K562 (cell line): ENCODE data around the gene CERS3. TPM values are rescaled to one million over a fixed set of nuclear protein-coding genes. Genes with fewer than 3 reads are reported as not detected.

Source experiments
- ATAC-seq: fragments of 200-7000 bp; cut with Tn5 transposase; 3 replicates; pipeline ENCODE4 v1.9.1; 2020; ENCODE audit warnings: moderate library complexity
- BruUV-seq: library from RNA; stranded (reverse); fragments of 400-500 nt; replicated peaks from 2 replicates; lab custom pipeline; 2021; lab: Mats Ljungman, UMichigan
- CTCF ChIA-PET: fragments of 300-600 bp; formaldehyde crosslinking; extraction: SDS; loops from one replicate; lab custom pipeline; 2021; ENCODE audit warnings: low intra/inter-chr PET ratio; lab: Yijun Ruan, JAX
- POLR2A ChIA-PET: fragments of 300-600, 350-650 bp; sonication (Branson Sonifier 250); formaldehyde crosslinking; extraction: SDS; loops from one replicate; lab custom pipeline; 2021; ENCODE audit warnings: antibody characterized with exemption, inconsistent platforms; lab: Yijun Ruan, JAX
- DNase-seq, 4 experiments: peaks; one replicate each; pipeline versions ENCODE4 v3.0.0 to v3.0.0-alpha.2; 2011 to 2018; ENCODE audit warnings: low spot score in 3 of 4, mixed read lengths in 3 of 4; ENCODE audit errors: extremely low read depth in 1 of 4
- FAIRE-seq: peaks from 2 replicates; lab custom pipeline; 2011; peaks lifted over from hg19 to GRCh38; lab: Jason Lieb, UNC
- H2AFZ ChIP-seq: 2 replicates; pipeline ENCODE4 v1.6.0; 2011; ENCODE audit warnings: low read depth, low read length, control low read depth, inconsistent platforms
- H3K27ac ChIP-seq: fragments of 200-600 bp; 3 replicates; pipeline ENCODE4 v1.8.0; 2011; ENCODE audit warnings: low read depth, mild to moderate bottlenecking, control low read depth, inconsistent platforms, low read length, moderate library complexity, mixed read lengths; ENCODE audit errors: extremely low read depth
- H3K27me3 ChIP-seq, 2 experiments: fragments of 300-600 bp in 1 of 2; 2 replicates in 1 of 2; 3 replicates in 1 of 2; pipeline versions ENCODE4 v1.6.0 to v1.8.0; 2011; ENCODE audit warnings: inconsistent platforms in 2 of 2, low read length in 2 of 2, mild to moderate bottlenecking in 1 of 2, mixed read lengths in 1 of 2, moderate library complexity in 1 of 2; ENCODE audit not compliant: control insufficient read depth in 2 of 2, insufficient read depth in 2 of 2
- H3K36me3 ChIP-seq: fragments of 300-600 bp; 3 replicates; pipeline ENCODE4 v1.8.0; 2011; ENCODE audit warnings: mild to moderate bottlenecking, low read length, inconsistent platforms; ENCODE audit not compliant: control insufficient read depth, insufficient read depth
- H3K4me1 ChIP-seq, 2 experiments: fragments of 200-600 bp in 1 of 2; replicated peaks in 1 of 2; 2 replicates in 1 of 2; 3 replicates in 1 of 2; pipeline versions ENCODE4 v1.5.1 to v1.8.0; 2011; ENCODE audit warnings: inconsistent platforms in 2 of 2, low read length in 2 of 2, mild to moderate bottlenecking in 1 of 2, mixed read lengths in 1 of 2, moderate library complexity in 1 of 2; ENCODE audit not compliant: control insufficient read depth in 2 of 2, insufficient read depth in 2 of 2
- H3K4me2 ChIP-seq: 2 replicates; pipeline ENCODE4 v1.6.1; 2011; ENCODE audit warnings: low read length, control low read depth, inconsistent platforms, mixed read lengths; ENCODE audit not compliant: insufficient read depth
- H3K4me3 ChIP-seq: fragments of 200-600 bp; sonication (generic), shearing (Covaris generic); 2 replicates; pipeline ENCODE4 v1.5.1; 2016; ENCODE audit warnings: control low read depth, inconsistent platforms
- H3K79me2 ChIP-seq: fragments of 200-600 bp; 3 replicates; pipeline ENCODE4 v1.8.0; 2011; ENCODE audit warnings: low read length, inconsistent platforms; ENCODE audit not compliant: control insufficient read depth, insufficient read depth
- H3K9ac ChIP-seq, 2 experiments: 2 replicates each; pipeline versions ENCODE4 v1.6.0 to v1.6.1; 2011; ENCODE audit warnings: low read depth in 2 of 2, low read length in 2 of 2, control low read depth in 1 of 2, inconsistent platforms in 1 of 2, mild to moderate bottlenecking in 1 of 2, mixed read lengths in 1 of 2; ENCODE audit not compliant: insufficient read depth in 1 of 2
- H3K9me1 ChIP-seq: one replicate; pipeline ENCODE4 v1.6.0; 2011; ENCODE audit warnings: inconsistent platforms, mild to moderate bottlenecking, low read length, moderate library complexity; ENCODE audit not compliant: control insufficient read depth, insufficient read depth
- H3K9me3 ChIP-seq: replicated peaks from 2 replicates; pipeline ENCODE4 v1.5.1; 2011; ENCODE audit warnings: low read depth, low read length, inconsistent platforms; ENCODE audit not compliant: control insufficient read depth, insufficient read depth
- H4K20me1 ChIP-seq: replicated peaks from 2 replicates; pipeline ENCODE4 v1.6.1; 2011; ENCODE audit warnings: low read length, inconsistent platforms, mixed read lengths; ENCODE audit not compliant: control insufficient read depth, insufficient read depth
- ARNT ChIP-seq, 2 experiments: fragments of 450-650 bp; IDR thresholded peaks; 2 replicates each; pipeline ENCODE4 v1.6.1; 2016; ENCODE audit warnings: mild to moderate bottlenecking in 1 of 2
- EGR1 ChIP-seq: fragments of 450-650 bp; conservative IDR thresholded peaks from 2 replicates; pipeline ENCODE4 v1.6.1; 2017; ENCODE audit warnings: mild to moderate bottlenecking
- HDAC6 ChIP-seq: IDR thresholded peaks from 2 replicates; pipeline ENCODE4 v1.6.1; 2012; ENCODE audit warnings: low read depth, mild to moderate bottlenecking, control low read depth, inconsistent platforms, low read length, moderate library complexity
- HOMEZ ChIP-seq: fragments of 250-450 bp; sonication (Bioruptor Pico); IDR thresholded peaks from 2 replicates; pipeline ENCODE4 v1.4.0; 2020; ENCODE audit warnings: mild to moderate bottlenecking, moderate library complexity
- KLF13 ChIP-seq: fragments of 450-650 bp; IDR thresholded peaks from 2 replicates; pipeline ENCODE4 v1.6.1; 2016; ENCODE audit warnings: missing genetic modification characterization, low read depth, mild to moderate bottlenecking, missing compliant biosample characterization, moderate library complexity, borderline replicate concordance
- MLLT1 ChIP-seq, 2 experiments: fragments of 450-650 bp; IDR thresholded peaks; 2 replicates each; pipeline ENCODE4 v1.6.1; 2016
- OTX1 ChIP-seq: fragments of 450-650 bp; formaldehyde crosslinking; IDR thresholded peaks from 2 replicates; pipeline ENCODE4 v1.4.0; 2022; ENCODE audit warnings: mild to moderate bottlenecking
- PHF21A ChIP-seq: fragments of 450-650 bp; IDR thresholded peaks from 2 replicates; pipeline ENCODE4 v1.6.1; 2017; ENCODE audit warnings: low read depth, borderline replicate concordance
- RBM25 ChIP-seq: fragments of 200-400 bp; formaldehyde crosslinking; IDR thresholded peaks from 2 replicates; pipeline ENCODE4 v1.6.1; 2018; ENCODE audit warnings: low read length, low read depth, moderate library complexity; ENCODE audit not compliant: severe bottlenecking
- RFX5 ChIP-seq: IDR thresholded peaks from 2 replicates; pipeline ENCODE4 v1.6.1; 2011; ENCODE audit warnings: low read depth, mild to moderate bottlenecking, improper control_type of control experiment, low read length
- ZBTB11 ChIP-seq, 3 experiments: fragments of 200-800 bp in 1 of 3; fragments of 250-450 bp in 1 of 3; fragments of 450-650 bp in 1 of 3; sonication (Bioruptor Pico) in 1 of 3; sonication (Bioruptor generic) in 1 of 3; formaldehyde crosslinking in 1 of 3; IDR thresholded peaks; 2 replicates each; pipeline versions ENCODE4 v1.6.1 to v1.8.0; 2016 to 2022; ENCODE audit warnings: mild to moderate bottlenecking in 2 of 3, missing genetic modification characterization in 2 of 3, missing compliant biosample characterization in 1 of 3, moderate library complexity in 1 of 3
- WGBS: fragments of 100-300 bp; shearing (Covaris generic); methylation state at CpG from one replicate; pipeline ENCODE4 v1.1.6; 2016; ENCODE audit warnings: low coverage, mixed read lengths; ENCODE audit not compliant: insufficient coverage; ENCODE audit errors: missing lambda C conversion rate; 5-methylcytosine and 5-hydroxymethylcytosine counted together
- in situ Hi-C: fragments of 300-500 bp; cut with MboI; formaldehyde crosslinking; loops from 4 replicates; pipeline ENCODE4 v1.15.0; 2018; ENCODE audit warnings: inconsistent platforms, mixed read lengths
- intact Hi-C: fragments of 100-400 bp; cut with micrococcal nuclease; formaldehyde crosslinking; loops from 2 replicates; pipeline ENCODE4 v1.14.2; 2022
- polyA plus RNA-seq, 8 experiments: library from polyadenylated mRNA; depleted of rRNA in 4 of 8; stranded (reverse) in 5 of 8; unstranded in 3 of 8; fragments of >200 nt; fragmentation: Nextera tagmentation in 2 of 8; fragmentation: Illumina TruSeq in 1 of 8; extraction: Ambion mirVana in 2 of 8; extraction: Trizol in 1 of 8; gene quantifications; 2 replicates each; pipeline versions ENCODE4 v1.2.1 to v1.2.3, GENCODE V29; 2011 to 2014; ENCODE audit warnings: inconsistent platforms in 1 of 8, missing spikeins in 1 of 8
- total RNA-seq, 7 experiments: library from RNA; depleted of rRNA in 6 of 7; stranded (reverse); fragments of >200 nt in 6 of 7; fragmentation: Illumina TruSeq in 2 of 7; extraction: Trizol in 2 of 7; gene quantifications; 2 replicates each; pipeline versions ENCODE4 v1.2.1 to v1.2.3, GENCODE V29; 2011 to 2021; ENCODE audit warnings: low replicate concordance in 1 of 7

CERS3 gene
- total and polyA plus RNA-seq, 9 of the 15 experiments (the other 6 are each of a cell fraction or from before 2014, with no cell fraction given): not detected

GRCh38 chr15:100521907-100522306, 6.8 kb downstream of the CERS3 start:
- WGBS: 3% methylated on average over 3 of the region's 3 CpGs
- Histone ChIP-seq H3K79me2 (no peaks in the 10 kb centered on the region), H3K27me3 (peaks cover 0 to 8% of the 10 kb centered on the region in 2 experiments; a peak in 3 of 5 replicates), H3K9ac (no peak overlapping the region), H3K9me1 (no peaks in the 10 kb centered on the region), H2AFZ (no peak overlapping the region), H3K4me3 (no peak overlapping the region), H3K36me3 (no peaks in the 10 kb centered on the region), H3K9me3 (no peaks in the 10 kb centered on the region), H3K27ac (no peak overlapping the region), H4K20me1 (no peaks in the 10 kb centered on the region), H3K4me2 (no peak overlapping the region), H3K4me1 (no peaks in the 10 kb centered on the region)
- ChIA-PET CTCF (interaction anchor here (0.5 kb wide), 1 partner anchor 967 kb away, joined by 3 read pairs; the partner anchor contains the start of gene PCSK6), POLR2A (no interaction called here)
- no peak for TF ChIP-seq HDAC6
- no peak for TF ChIP-seq ZBTB11 (CRISPR knock-in tag; IDR thresholded peaks at IDR 0.05)
- TF ChIP-seq KLF13 (tag): no peak
- no peak for TF ChIP-seq HOMEZ (CRISPR knock-in tag)
- TF ChIP-seq OTX1 (CRISPR knock-in tag): no peak
- TF ChIP-seq PHF21A: no peak
- TF ChIP-seq RBM25: no peak
- TF ChIP-seq MLLT1 (IDR thresholded peaks at IDR 0.05): no peak
- TF ChIP-seq EGR1: no peak
- TF ChIP-seq RFX5: no peak
- no peak for TF ChIP-seq ARNT (IDR thresholded peaks at IDR 0.05)
- DNase-seq (no peak), FAIRE-seq (no peak), ATAC-seq (no peak)
- intact Hi-C loops: no loop called here
- BruUV-seq: no TSS peak
- in situ Hi-C loops: no loop called here
